ENCODE measurements around the gene ARL15. TPM values are rescaled to one million over a fixed set of nuclear protein-coding genes. Genes with fewer than 3 reads are reported as not detected.
"Not testable (repeated sequence)": the region's sequence is repeated elsewhere in the genome, so short reads cannot be mapped to it uniquely, and the experiment has no call there.

Gene ARL15
- total and polyA plus RNA-seq, 2 donors (not counting 1 experiment from before 2014, with no cell fraction given) = 5.8 to 20.5 TPM

DNA sequence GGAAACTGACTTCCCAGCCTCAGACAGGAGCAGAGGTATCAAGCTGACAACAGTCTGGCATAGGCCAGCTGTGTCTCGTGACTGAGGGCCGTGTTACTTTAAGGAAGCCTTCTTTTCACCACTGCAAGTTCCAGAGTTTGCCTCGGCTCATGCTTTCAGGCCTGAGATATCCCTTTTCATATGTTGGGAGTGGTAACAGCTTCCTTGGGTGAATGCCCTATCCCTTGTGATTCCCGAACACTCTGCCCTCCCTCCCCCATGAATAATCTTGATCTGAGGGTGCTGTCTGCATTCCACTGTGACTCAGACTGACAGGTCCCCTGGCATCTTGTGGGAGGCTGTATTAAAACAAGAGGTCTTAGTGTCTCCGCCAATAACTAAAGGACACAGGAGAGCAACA, 49.7 kb upstream of the ARL15 start:
- H3K4me1 Mint-ChIP-seq = peaks cover 4% of the 10 kb centered on the region
- Histone ChIP-seq H3K27ac (ENCODE audit: low read length in 2 of 2) (no peak overlapping the region), H3K27me3 (replicated peaks in 1 of 4; ENCODE audit: control extremely low read depth in 1 of 4, control insufficient read depth in 3 of 4, insufficient read depth in 4 of 4, low read length in 3 of 4) (peaks cover 0 to 12% (median 1%) of the 10 kb centered on the region in 4 experiments), H3K79me2 (ENCODE audit: control insufficient read depth, insufficient read depth, low read length) (no peaks in the 10 kb centered on the region), H3K9me3 (ENCODE audit: control extremely low read depth in 1 of 3, control insufficient read depth in 2 of 3, insufficient read depth in 1 of 3, low read length in 2 of 3) (no peaks in the 10 kb centered on the region), H3K4me3 (ENCODE audit: control extremely low read depth in 1 of 5, extremely low read depth in 1 of 5, insufficient read depth in 1 of 5, low read depth in 2 of 5, low read length in 4 of 5) (no peak overlapping the region), H3K9ac (ENCODE audit: low read length) (no peak overlapping the region), H3K36me3 (replicated peaks in 1 of 2; ENCODE audit: control extremely low read depth in 1 of 2, control insufficient read depth in 1 of 2, extremely low read depth in 1 of 2, insufficient read depth in 2 of 2, low read length in 1 of 2) (no peaks in the 10 kb centered on the region), H4K20me1 (ENCODE audit: control insufficient read depth, insufficient read depth, low read length, poor library complexity, severe bottlenecking) (no peaks in the 10 kb centered on the region), H2AFZ (ENCODE audit: insufficient read depth, low read depth, low read length, poor library complexity, severe bottlenecking) (no peak overlapping the region), H3K4me2 (replicated peaks; ENCODE audit: low read depth, low read length, poor library complexity, severe bottlenecking) (no peak overlapping the region), H3K4me1 (ENCODE audit: control insufficient read depth in 2 of 2, insufficient read depth in 2 of 2, low read length in 2 of 2) (peaks cover 0 to 6% of the 10 kb centered on the region in 2 donors)
- ChIA-PET POLR2A (no interaction called here), CTCF (no interaction called here)
- no peaks in the 10 kb centered on the region for H3K9me3 Mint-ChIP-seq (ENCODE audit: insufficient read depth)
- no peak overlapping the region for H3K4me3 Mint-ChIP-seq
- no peak for TF ChIP-seq EZH2 (IDR thresholded peaks at IDR 0.05; ENCODE audit: borderline replicate concordance, insufficient read depth, low read depth, low read length, poor library complexity, severe bottlenecking)
- no peak for TF ChIP-seq CTCF (IDR thresholded peaks at IDR 0.05)
- WGBS (ENCODE audit: insufficient coverage) = 100% methylated on average over 2 of the region's 5 CpGs
- ATAC-seq (ENCODE audit: low read depth) (no peak), DNase-seq (no peak)
- intact Hi-C loops (cut with micrococcal nuclease) = no loop called here
- no peak overlapping the region for H3K27ac Mint-ChIP-seq
- H3K27me3 Mint-ChIP-seq = peaks cover 16% of the 10 kb centered on the region

- H3K27ac Mint-ChIP-seq = no peak overlapping the region
- peaks cover 11% of the 10 kb centered on the region for H3K27me3 Mint-ChIP-seq
- Histone ChIP-seq H3K36me3 (replicated peaks in 1 of 2; ENCODE audit: control extremely low read depth in 1 of 2, control insufficient read depth in 1 of 2, extremely low read depth in 1 of 2, insufficient read depth in 2 of 2, low read length in 1 of 2) (no peaks in the 10 kb centered on the region), H3K79me2 (ENCODE audit: control insufficient read depth, insufficient read depth, low read length) (no peaks in the 10 kb centered on the region), H3K4me3 (ENCODE audit: control extremely low read depth in 1 of 5, extremely low read depth in 1 of 5, insufficient read depth in 1 of 5, low read depth in 2 of 5, low read length in 4 of 5) (no peak overlapping the region), H3K4me2 (replicated peaks; ENCODE audit: low read depth, low read length, poor library complexity, severe bottlenecking) (no peak overlapping the region), H3K4me1 (ENCODE audit: control insufficient read depth in 2 of 2, insufficient read depth in 2 of 2, low read length in 2 of 2) (no peaks in the 10 kb centered on the region), H3K27ac (ENCODE audit: low read length in 2 of 2) (no peak overlapping the region), H3K27me3 (replicated peaks in 1 of 4; ENCODE audit: control extremely low read depth in 1 of 4, control insufficient read depth in 3 of 4, insufficient read depth in 4 of 4, low read length in 3 of 4) (peaks cover 0 to 12% (median 1%) of the 10 kb centered on the region in 4 experiments), H2AFZ (ENCODE audit: insufficient read depth, low read depth, low read length, poor library complexity, severe bottlenecking) (no peak overlapping the region), H3K9ac (ENCODE audit: low read length) (no peak overlapping the region), H4K20me1 (ENCODE audit: control insufficient read depth, insufficient read depth, low read length, poor library complexity, severe bottlenecking) (no peaks in the 10 kb centered on the region), H3K9me3 (ENCODE audit: control extremely low read depth in 1 of 3, control insufficient read depth in 2 of 3, insufficient read depth in 1 of 3, low read length in 2 of 3) (peaks cover 0 to 10% (median 8%) of the 10 kb centered on the region in 3 donors)
- ATAC-seq (ENCODE audit: low read depth) (no peak), DNase-seq (no peak)
- intact Hi-C loops (cut with micrococcal nuclease) = no loop called here
- TF ChIP-seq EZH2 (IDR thresholded peaks at IDR 0.05; ENCODE audit: borderline replicate concordance, insufficient read depth, low read depth, low read length, poor library complexity, severe bottlenecking) = no peak
- TF ChIP-seq CTCF (IDR thresholded peaks at IDR 0.05) = no peak
- H3K4me1 Mint-ChIP-seq = no peaks in the 10 kb centered on the region
- ChIA-PET POLR2A (no interaction called here), CTCF (no interaction called here)
- WGBS (ENCODE audit: insufficient coverage) = 0% methylated on average over 2 of the region's 4 CpGs
- H3K4me3 Mint-ChIP-seq = no peak overlapping the region
- peaks cover 7% of the 10 kb centered on the region for H3K9me3 Mint-ChIP-seq (ENCODE audit: insufficient read depth)
Measured at GRCh38 chr5:54357408-54358058, 47.2 kb upstream of the ARL15 start.

DNA sequence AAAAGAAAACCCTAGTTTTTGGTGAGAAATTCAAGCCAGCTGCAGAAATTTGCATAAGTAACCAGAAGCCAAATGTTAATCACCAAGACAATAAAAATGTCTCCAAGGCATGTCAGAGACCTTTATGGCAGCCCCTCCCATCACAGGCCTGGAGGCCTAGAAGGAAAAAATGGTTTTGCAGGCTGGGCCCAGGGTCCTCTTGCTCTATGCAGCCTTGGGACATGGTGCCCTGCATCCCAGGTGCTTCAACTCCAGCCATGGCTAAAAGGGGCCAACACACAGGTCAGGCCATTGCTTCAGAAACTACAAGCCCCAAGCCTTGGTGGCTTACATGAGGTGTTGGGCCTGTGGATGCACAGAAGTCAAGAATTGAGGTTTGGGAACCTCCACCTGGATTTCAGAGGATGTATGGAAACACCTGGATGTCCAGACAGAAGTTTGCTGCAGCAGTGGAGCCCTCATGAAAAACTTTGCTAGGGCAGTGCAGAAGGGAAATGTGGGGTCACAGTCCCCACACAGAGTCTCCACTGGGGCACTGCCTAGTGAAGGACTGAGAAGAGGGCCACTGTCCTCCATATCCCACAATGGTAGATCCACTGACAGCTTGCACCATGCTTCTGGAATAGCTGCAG, 43.7 kb upstream of the ARL15 start:
- H3K4me3 Mint-ChIP-seq; H2AFZ ChIP-seq (ENCODE audit: insufficient read depth, low read depth, low read length, poor library complexity, severe bottlenecking); H3K4me3 ChIP-seq (ENCODE audit: control extremely low read depth in 1 of 5, extremely low read depth in 1 of 5, insufficient read depth in 1 of 5, low read depth in 2 of 5, low read length in 4 of 5); H3K27ac Mint-ChIP-seq; H3K27me3 ChIP-seq (replicated peaks in 1 of 4; ENCODE audit: control extremely low read depth in 1 of 4, control insufficient read depth in 3 of 4, insufficient read depth in 4 of 4, low read length in 3 of 4); H4K20me1 ChIP-seq (ENCODE audit: control insufficient read depth, insufficient read depth, low read length, poor library complexity, severe bottlenecking); H3K4me2 ChIP-seq (replicated peaks; ENCODE audit: low read depth, low read length, poor library complexity, severe bottlenecking); CTCF ChIA-PET; H3K27me3 Mint-ChIP-seq; H3K9ac ChIP-seq (ENCODE audit: low read length); H3K4me1 ChIP-seq (ENCODE audit: control insufficient read depth in 2 of 2, insufficient read depth in 2 of 2, low read length in 2 of 2); intact Hi-C loops (cut with micrococcal nuclease); ATAC-seq (ENCODE audit: low read depth); H3K9me3 ChIP-seq (ENCODE audit: control extremely low read depth in 1 of 3, control insufficient read depth in 2 of 3, insufficient read depth in 1 of 3, low read length in 2 of 3); POLR2A ChIA-PET; H3K9me3 Mint-ChIP-seq (ENCODE audit: insufficient read depth); DNase-seq; H3K36me3 ChIP-seq (replicated peaks in 1 of 2; ENCODE audit: control extremely low read depth in 1 of 2, control insufficient read depth in 1 of 2, extremely low read depth in 1 of 2, insufficient read depth in 2 of 2, low read length in 1 of 2); H3K79me2 ChIP-seq (ENCODE audit: control insufficient read depth, insufficient read depth, low read length); H3K27ac ChIP-seq (ENCODE audit: low read length in 2 of 2); H3K4me1 Mint-ChIP-seq: not testable (repeated sequence)

Data from B cell (primary cell).